NCI-H2196 (cell line): ENCODE data around the gene GABRR2.

Experiments
- DNase-seq: peaks from one replicate; lab custom pipeline; 2025; ENCODE audit not compliant: unreplicated experiment; lab: John Stamatoyannopoulos, UW

Gene GABRR2

DNA sequence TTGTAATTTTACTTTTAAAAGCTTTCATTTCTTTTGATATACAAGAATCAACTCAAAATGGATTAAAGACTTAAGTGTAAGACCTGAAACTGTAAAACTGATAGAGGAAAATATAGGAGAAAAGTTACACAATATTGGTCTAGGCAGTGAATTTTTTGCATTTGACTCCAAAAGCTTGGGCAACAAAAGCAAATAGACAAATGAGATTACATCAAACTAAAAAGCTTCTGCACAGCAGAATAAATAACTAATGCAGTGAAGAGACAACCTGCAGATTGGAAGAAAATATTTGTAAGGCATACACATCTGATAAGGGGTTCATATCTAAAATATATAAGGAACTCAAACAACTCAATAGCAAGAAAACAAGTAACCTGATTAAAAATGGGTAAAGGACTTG, 100.9 kb downstream of the GABRR2 start:
- DNase-seq, result no peak

- no peak for DNase-seq
Observed at GRCh38 chr6:89212472-89212871, 102.6 kb downstream of the GABRR2 start.

GRCh38 chr6:89209457-89209856, 105.6 kb downstream of the GABRR2 start:
- DNase-seq, result no peak

- DNase-seq, result no peak
Observed at GRCh38 chr6:89208551-89208950, 106.5 kb downstream of the GABRR2 start.
